ENCODE measurements around the gene SLC25A51.

The SLC25A51 gene, protein sequence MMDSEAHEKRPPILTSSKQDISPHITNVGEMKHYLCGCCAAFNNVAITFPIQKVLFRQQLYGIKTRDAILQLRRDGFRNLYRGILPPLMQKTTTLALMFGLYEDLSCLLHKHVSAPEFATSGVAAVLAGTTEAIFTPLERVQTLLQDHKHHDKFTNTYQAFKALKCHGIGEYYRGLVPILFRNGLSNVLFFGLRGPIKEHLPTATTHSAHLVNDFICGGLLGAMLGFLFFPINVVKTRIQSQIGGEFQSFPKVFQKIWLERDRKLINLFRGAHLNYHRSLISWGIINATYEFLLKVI

DNA sequence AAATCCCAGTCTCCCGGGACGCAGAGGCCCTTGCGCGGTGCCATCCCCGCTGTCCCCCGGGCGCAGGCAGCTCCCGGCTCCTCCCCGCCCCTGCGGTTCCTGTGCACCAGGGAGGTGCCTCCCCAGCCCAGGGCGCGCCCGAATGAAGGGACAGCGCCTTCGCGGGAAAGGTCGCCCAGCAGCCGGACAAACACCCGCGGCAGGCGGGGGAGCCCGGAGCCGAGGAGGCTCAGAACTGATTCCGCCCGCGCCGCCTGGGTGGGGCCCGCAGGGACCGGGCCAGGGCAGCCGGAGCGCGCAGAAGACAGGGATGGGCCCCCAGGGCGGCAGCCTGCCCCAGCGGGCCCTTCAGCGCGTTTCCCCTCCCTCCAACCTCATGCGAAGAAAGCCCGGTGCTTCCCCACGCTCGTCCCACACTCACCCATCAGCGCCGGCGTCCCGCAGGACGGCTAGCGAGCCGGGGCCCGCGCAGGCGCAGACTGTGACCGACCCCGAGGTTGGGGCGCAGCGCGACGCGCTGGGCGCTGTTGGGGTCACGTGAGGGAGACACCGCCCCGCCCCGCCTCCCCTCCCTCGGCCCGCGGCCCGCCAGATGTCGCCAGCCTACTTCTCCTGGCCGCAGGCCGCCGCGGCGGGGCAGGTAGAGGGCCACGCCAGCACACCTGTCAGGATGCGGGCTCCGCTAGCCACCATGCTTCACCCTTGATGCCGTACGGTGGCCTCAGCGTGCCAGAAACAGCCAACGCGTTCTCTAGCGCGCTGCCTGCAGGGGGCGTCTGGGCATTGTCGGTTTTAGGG, at the start of gene SLC25A51:
Gene SLC25A51 (minus strand): TSS at position 481 of the 798 bp plus-strand sequence. CDS start 15,577 bp downstream, outside the sequence.
- DNase-seq = peak; percentile 69 to 74

- DNase-seq = no peak
Observed at GRCh38 chr9:37953206-37953774, 49.4 kb upstream of the SLC25A51 start.

- DNase-seq = no peak
Observed at GRCh38 chr9:37952731-37953130, 48.8 kb upstream of the SLC25A51 start.

- no peak for DNase-seq
Observed at GRCh38 chr9:37951671-37952449, 47.9 kb upstream of the SLC25A51 start.

GRCh38 chr9:37950561-37950960, 46.6 kb upstream of the SLC25A51 start:
- DNase-seq = no peak

DNA sequence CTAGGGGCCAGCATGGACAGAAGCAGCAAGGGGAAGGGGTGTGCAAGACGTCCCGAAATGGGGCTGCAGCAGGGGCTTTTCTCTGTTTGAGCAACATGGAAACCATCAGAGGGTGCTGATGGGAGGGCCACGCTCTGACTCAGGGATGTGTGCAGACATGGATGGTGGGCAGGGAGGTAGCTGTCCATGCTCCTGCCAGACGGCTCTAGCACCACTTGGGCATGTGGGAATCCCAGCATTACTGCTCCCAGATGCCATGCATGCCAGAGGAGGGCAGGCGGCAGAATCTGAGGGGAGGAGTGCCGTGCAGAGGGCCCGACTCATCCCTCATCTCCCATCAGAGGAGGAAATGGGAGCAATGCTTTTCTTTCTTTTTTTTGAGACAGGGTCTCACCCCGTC, 45.6 kb upstream of the SLC25A51 start:
- DNase-seq = no peak

GRCh38 chr9:37948417-37948980, 44.6 kb upstream of the SLC25A51 start:
- no peak for DNase-seq

DNA sequence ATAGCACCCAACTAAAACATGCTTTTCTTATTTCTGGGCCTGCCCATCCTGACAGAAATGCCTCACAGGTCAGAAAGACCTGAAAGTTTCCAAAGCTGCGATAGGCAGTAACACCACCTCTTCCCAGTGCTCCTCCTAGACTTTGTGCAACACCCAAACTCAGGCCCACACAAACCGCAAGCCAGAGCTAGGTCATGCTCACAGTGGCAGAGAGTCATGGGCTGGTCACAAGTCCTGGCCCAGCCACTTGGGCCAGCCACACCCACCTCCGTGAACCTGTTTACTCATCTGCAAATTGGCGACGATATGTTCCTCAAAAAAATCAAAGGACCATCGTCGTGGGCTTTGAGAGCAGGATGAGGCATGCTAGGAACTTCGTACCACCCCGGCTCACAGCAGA, 44.0 kb upstream of the SLC25A51 start:
- DNase-seq = no peak

DNA sequence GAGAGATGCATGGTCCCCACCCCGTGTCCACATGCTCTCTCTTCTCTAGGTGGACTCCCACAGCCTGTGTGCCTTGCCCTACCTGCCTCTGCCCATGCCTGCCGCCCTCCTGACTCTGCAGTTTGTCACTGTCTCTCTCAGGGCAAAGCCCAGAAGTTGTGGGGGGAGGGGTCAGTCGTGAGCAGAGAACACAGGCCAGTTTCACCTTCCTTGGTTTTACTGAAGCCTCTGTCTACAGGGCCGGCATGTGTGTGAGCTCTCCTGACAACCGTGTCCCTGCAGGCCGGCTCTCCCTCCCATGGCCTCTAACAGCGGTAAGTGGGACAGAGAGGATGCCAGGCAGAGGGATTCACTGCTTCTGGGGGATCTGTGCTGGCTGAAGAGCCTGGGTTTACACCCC, 43.5 kb upstream of the SLC25A51 start:
- no peak for DNase-seq

DNA sequence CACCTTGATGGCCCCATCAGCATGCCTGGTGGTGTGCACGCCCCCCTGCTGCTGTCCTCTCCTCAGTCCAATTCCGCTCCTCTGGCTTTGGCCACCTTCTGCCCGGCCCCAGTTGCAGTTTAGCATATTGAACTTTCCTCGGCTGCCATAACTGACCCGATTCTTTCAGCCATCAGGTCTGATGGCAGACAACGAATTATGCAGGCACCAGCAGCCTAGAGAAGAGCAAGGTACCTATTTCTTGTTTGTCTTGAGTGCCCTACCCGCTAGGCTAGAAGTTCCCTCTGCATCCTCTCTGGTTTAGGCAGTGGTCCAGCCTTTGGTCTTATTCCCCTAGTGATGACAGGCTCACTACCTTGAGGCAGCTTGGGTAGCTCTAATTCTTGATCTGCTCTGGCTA, 43.0 kb upstream of the SLC25A51 start:
- DNase-seq = no peak

DNA sequence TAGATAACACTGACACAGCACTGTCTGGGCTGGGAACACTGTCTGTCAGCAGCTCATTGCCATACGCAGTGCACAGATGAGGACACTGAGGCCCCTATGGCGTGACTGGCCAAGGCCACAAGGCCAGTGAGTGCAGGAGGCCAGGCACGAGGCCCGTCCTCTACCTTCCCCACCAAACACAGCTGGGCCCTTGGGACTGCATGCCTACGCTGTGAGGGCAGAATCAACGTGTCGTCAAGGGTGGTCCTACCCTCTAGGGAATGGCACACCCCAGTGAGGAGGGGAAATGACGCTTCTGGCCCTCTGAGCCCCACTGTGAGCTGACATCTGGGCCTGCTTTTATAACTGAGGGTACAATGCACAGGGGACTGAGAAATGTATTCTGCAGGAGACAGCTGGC, 42.1 kb upstream of the SLC25A51 start:
- no peak for DNase-seq

- no peak for DNase-seq
Observed at GRCh38 chr9:37944671-37945481, 40.9 kb upstream of the SLC25A51 start.

DNA sequence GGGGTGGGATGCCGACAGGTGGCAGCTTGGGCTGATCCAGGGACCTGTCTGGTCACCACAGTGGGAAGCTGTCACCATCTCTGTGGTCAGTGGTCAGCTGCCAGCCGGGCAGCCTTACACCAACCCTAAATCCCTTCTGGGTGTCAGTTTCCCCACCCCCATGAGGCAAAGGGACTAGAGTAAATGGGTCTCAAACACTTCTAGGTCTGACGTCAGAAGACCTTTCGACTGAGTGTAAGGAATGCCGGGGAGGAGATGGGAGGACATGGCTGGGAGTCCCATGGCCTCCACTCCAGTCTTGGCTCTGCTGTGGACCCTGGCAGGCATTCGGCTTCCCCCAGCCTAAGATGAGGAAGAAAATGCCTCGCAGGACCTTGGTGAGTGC, 40.3 kb upstream of the SLC25A51 start:
- DNase-seq = no peak

GRCh38 chr9:37943345-37944265, 39.7 kb upstream of the SLC25A51 start:
- DNase-seq = no peak

DNA sequence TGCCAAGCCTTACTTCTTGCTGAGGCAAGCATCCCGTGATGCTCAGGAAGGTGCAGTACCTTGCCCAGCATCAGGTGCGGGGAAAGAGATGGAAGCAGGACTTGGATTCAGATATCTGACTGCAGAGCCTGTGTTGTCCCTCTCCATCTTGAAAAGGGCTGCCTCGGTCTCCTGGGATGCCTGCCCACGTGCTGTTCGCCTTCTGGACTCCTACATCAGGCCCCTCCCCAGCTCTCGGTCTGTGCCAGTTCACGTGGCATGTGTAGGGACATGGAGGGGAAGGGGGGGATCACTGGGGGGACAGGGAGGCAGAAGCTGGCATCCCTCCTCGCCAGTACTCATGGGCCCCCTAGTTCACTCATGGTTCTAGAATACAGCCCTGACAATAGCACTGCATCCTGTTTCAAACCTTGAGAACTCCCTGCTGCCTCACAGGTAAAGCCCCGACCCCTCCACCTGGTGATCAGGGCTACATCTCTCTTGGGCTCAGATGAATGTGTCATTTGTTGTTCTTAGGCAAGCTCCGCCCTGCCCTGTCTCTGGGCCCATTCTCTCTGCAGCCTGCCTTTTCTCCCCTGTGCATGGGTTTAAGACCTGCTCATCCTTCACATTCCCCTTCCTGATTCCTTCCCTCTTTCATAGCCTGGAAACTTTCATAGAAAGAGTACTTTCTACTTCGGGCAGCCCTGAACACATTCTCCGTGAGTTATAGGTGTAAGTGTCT, 38.9 kb upstream of the SLC25A51 start:
- DNase-seq = no peak

DNA sequence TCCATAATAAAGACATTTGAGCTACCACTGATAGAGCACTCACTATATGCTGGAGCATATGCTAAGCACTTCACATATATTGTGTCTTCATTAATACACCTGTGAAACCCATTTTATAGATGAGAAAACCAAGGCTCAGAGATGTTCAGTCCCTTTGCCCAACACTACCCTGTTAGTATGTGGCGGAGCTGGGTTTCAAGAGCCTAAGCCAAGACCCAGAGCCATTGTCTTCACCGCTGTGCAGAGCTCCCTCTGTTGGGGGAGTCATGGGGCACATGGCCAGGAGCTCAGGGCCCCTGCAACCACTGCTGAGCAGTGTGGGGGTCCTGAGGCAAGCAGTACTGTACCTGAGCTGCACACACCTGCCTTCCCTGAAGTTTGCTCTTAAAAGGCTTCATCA, 37.3 kb upstream of the SLC25A51 start:
- no peak for DNase-seq

DNA sequence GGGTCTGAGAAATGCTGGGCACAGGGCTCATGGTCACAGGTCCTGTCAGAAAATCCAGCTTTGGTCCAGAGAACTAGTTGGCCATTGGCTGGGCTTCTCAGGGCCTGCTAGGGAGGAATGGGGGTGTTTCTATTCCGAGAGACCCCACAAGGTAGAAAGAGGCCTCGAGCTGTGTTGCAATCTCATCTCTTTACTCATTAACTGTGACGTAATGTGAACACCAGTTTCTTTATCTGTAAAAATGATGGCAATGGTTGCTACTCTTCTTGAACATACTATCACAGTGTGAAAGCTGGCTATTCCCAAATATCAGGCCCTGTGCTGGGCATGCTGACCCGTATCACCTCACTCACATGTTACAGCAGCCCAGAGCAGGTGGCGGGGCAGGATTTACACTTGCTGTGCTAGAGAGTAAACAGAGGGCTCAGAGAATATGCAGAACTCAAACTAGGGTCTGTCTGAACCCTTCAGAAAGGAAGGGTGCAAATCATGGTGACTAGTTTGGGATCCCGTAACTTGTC, 35.7 kb upstream of the SLC25A51 start:
- no peak for DNase-seq

DNA sequence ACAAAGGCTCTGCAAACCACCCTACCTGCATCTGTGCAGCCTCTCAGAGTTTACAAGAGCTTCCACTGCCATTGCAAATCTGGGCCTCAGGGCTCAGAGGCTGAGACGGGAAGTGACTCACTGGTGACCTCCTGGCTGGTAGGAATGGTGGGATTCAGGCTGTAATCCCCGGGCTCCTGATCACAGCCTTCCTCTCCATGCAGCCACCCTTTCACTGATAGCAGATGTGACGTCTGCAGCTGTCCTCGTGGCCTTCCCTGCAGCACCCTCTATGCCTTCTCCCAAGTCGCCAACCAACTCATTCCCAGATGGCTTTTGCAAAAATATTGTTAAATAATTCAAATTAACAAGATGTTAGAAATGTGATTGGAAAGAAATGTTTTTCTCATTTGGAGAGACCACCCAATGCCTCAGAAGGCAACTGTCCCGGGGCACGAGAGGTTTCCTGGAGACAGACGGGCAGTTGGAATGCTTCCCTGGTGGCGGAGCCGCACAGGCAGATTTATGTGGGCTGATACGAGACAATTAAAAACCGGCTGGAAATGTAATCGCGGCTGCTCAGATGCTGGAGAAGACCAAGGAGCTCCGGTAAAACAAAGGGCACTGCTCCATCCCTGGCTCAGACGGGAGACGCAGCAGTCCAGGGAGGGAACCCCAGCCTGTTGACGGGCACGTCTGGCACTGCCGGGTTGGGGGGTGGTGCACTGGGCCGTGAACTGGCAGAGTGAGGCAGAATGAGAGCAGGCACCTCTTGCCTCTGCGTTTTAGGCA, 34.4 kb upstream of the SLC25A51 start:
- no peak for DNase-seq

DNA sequence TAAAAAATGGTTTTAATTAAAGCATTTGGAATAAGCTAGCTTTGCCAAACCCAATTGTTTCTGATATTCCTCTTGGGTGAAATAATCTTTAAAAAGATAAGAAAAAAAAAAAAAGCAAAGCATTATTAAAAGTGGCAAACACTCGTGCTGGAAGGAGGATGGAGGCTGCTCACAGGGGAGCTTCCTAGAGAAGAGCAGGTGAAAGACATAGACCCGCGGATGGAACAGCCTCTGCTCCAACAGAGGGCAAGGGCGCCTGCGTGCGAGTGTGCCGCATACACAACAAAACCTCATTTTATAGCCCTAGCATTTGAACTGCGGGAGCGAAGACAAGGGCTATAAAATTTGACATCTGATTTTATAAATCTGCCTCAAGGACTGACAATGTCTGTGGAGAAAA, 33.4 kb upstream of the SLC25A51 start:
- no peak for DNase-seq

All from AML-193 (cell line).